ENCODE results near the gene MTM1.

- TF ChIP-seq POLR2A (IDR thresholded peaks at IDR 0.05) (no peak), CTCF (IDR thresholded peaks at IDR 0.05) (no peak)
These were observed 146.8 kb downstream of the MTM1 start for GRCh38 chrX:150715184-150715583.

Measured in uterus (tissue), 2 donors.